Measurements from ENCODE around the gene AGBL3. TPM values are rescaled to one million over a fixed set of nuclear protein-coding genes. Genes with fewer than 3 reads are reported as not detected.

The AGBL3 gene
- polyA plus RNA-seq, 3 donors = 0.03 to 0.20 (median 0.12) TPM

DNA sequence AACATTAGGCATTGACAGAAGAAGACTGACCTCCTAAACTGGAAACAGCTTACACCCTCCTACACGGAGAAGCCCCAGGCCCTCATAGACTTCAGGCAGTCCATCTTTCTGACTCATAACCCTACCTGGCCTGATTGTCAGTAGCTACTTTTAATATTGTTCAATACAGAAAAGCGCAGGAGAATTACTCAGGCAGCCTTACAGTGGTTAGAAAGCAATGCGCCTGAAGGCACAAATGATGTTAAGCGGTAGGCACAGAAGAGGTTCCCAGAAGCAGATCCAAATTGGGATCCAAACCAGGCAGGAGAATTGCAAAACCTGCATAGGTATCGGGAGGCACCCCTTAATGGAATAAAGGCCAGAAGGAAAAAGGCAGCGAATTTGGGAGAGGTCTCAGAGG, 189.6 kb downstream of the AGBL3 start:
- WGBS (ENCODE audit: insufficient coverage) = 96% methylated on average over 5 of the region's 6 CpGs
- H3K9me3 ChIP-seq (replicated peaks in 1 of 2; ENCODE audit: control insufficient read depth in 1 of 2, insufficient read depth in 1 of 2, low read length in 2 of 2) = peaks cover 15% of the 10 kb centered on the region in 2 donors
- H3K4me3 Mint-ChIP-seq = no peak overlapping the region
- H3K36me3 Mint-ChIP-seq = peaks cover 9% of the 10 kb centered on the region in 2 donors
- H3K9ac ChIP-seq (ENCODE audit: insufficient read depth, low read length, poor library complexity, severe bottlenecking) = no peak overlapping the region
- TF ChIP-seq, protein P1, sequence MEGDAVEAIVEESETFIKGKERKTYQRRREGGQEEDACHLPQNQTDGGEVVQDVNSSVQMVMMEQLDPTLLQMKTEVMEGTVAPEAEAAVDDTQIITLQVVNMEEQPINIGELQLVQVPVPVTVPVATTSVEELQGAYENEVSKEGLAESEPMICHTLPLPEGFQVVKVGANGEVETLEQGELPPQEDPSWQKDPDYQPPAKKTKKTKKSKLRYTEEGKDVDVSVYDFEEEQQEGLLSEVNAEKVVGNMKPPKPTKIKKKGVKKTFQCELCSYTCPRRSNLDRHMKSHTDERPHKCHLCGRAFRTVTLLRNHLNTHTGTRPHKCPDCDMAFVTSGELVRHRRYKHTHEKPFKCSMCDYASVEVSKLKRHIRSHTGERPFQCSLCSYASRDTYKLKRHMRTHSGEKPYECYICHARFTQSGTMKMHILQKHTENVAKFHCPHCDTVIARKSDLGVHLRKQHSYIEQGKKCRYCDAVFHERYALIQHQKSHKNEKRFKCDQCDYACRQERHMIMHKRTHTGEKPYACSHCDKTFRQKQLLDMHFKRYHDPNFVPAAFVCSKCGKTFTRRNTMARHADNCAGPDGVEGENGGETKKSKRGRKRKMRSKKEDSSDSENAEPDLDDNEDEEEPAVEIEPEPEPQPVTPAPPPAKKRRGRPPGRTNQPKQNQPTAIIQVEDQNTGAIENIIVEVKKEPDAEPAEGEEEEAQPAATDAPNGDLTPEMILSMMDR (IDR thresholded peaks at IDR 0.05) = no peak
- H2AFZ ChIP-seq (ENCODE audit: insufficient read depth, low read depth, low read length, poor library complexity, severe bottlenecking) = no peak overlapping the region
- peaks cover 2 to 21% (median 15%) of the 10 kb centered on the region in 7 donors for H3K9me3 Mint-ChIP-seq
- no peaks in the 10 kb centered on the region for H3K27me3 ChIP-seq (ENCODE audit: control insufficient read depth in 2 of 2, insufficient read depth in 2 of 2, low read length in 2 of 2)
- H3K27ac ChIP-seq (ENCODE audit: low read depth in 1 of 2, low read length in 2 of 2) = no peak overlapping the region
- H3K4me1 Mint-ChIP-seq = peaks cover 11% of the 10 kb centered on the region
- H3K4me1 ChIP-seq (ENCODE audit: control insufficient read depth in 1 of 2, insufficient read depth in 2 of 2, low read length in 2 of 2) = peaks cover 10 to 12% of the 10 kb centered on the region in 2 donors
- no peaks in the 10 kb centered on the region for H3K79me2 ChIP-seq (ENCODE audit: insufficient read depth, low read length)
- H3K36me3 ChIP-seq (replicated peaks in 1 of 2; ENCODE audit: control insufficient read depth in 1 of 2, insufficient read depth in 2 of 2, low read length in 2 of 2) = peaks cover 0 to 6% of the 10 kb centered on the region in 2 donors
- intact Hi-C loops (cut with micrococcal nuclease) = no loop called here
- H3K27me3 Mint-ChIP-seq (ENCODE audit: low read depth in 3 of 3) = peaks cover 0 to 2% (median 1%) of the 10 kb centered on the region in 3 donors
- no peak overlapping the region for H3K27ac Mint-ChIP-seq
- H4K20me1 ChIP-seq (ENCODE audit: insufficient read depth, low read length) = no peaks in the 10 kb centered on the region
- no peak for DNase-seq
- no peak overlapping the region for H3K4me2 ChIP-seq (replicated peaks; ENCODE audit: extremely low read depth, low read length, poor library complexity, severe bottlenecking)
- H3K4me3 ChIP-seq (replicated peaks in 1 of 3; ENCODE audit: low read depth in 2 of 3, low read length in 3 of 3) = no peak overlapping the region

DNA sequence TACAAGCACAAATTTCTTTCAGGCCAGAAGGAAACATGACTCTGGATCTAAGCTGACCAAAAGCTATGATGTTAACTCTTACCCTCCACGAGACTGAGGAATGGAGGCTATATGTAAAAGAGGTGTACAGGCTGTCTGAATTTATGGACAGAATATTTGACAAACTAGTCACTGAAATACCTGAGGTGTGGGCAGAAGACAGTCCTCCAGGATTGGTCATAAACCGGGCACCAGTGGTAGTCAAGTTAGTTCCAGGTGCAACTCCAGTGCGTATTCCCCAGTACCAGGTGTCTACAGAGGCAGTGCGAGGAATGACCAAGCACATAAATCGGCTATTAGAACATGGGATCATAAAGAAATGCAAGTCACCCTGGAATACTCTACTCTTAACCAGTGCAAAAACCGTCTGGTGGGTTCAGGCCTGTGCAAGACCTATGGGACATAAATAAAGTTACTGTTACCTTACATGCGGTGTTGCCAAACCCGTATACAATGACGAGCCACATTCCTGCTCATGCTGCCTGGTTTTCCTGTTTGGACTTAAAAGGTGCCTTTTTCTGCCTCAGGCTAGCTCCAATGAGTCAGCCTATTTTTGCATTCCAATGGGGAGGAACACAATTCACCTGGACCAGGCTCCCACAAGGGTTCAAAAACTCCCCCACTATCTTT, 190.9 kb downstream of the AGBL3 start:
- no peak overlapping the region for H3K9ac ChIP-seq (ENCODE audit: insufficient read depth, low read length, poor library complexity, severe bottlenecking)
- TF ChIP-seq, protein P1 (IDR thresholded peaks at IDR 0.05) = no peak
- Mint-ChIP-seq H3K9me3 (peaks cover 12 to 34% (median 27%) of the 10 kb centered on the region in 7 donors), H3K27me3 (ENCODE audit: low read depth in 3 of 3) (peaks cover 0 to 2% (median under 1%) of the 10 kb centered on the region in 3 donors), H3K36me3 (peaks cover 11 to 13% of the 10 kb centered on the region in 2 donors), H3K4me1 (peaks cover under 1% of the 10 kb centered on the region), H3K4me3 (no peak overlapping the region), H3K27ac (no peak overlapping the region)
- intact Hi-C loops (cut with micrococcal nuclease) = no loop called here
- H3K27ac ChIP-seq (ENCODE audit: low read depth in 1 of 2, low read length in 2 of 2) = no peak overlapping the region
- no peaks in the 10 kb centered on the region for H3K79me2 ChIP-seq (ENCODE audit: insufficient read depth, low read length)
- H3K4me3 ChIP-seq (replicated peaks in 1 of 3; ENCODE audit: low read depth in 2 of 3, low read length in 3 of 3) = no peak overlapping the region
- no peaks in the 10 kb centered on the region for H3K27me3 ChIP-seq (ENCODE audit: control insufficient read depth in 2 of 2, insufficient read depth in 2 of 2, low read length in 2 of 2)
- peaks cover 0 to 13% of the 10 kb centered on the region in 2 donors for H3K36me3 ChIP-seq (replicated peaks in 1 of 2; ENCODE audit: control insufficient read depth in 1 of 2, insufficient read depth in 2 of 2, low read length in 2 of 2)
- no peak for DNase-seq
- no peak overlapping the region for H2AFZ ChIP-seq (ENCODE audit: insufficient read depth, low read depth, low read length, poor library complexity, severe bottlenecking)
- H3K9me3 ChIP-seq (replicated peaks in 1 of 2; ENCODE audit: control insufficient read depth in 1 of 2, insufficient read depth in 1 of 2, low read length in 2 of 2) = peaks cover 23 to 28% of the 10 kb centered on the region in 2 donors
- no peak overlapping the region for H3K4me2 ChIP-seq (replicated peaks; ENCODE audit: extremely low read depth, low read length, poor library complexity, severe bottlenecking)
- H3K4me1 ChIP-seq (ENCODE audit: control insufficient read depth in 1 of 2, insufficient read depth in 2 of 2, low read length in 2 of 2) = peaks cover 0 to under 1% of the 10 kb centered on the region in 2 donors
- no peaks in the 10 kb centered on the region for H4K20me1 ChIP-seq (ENCODE audit: insufficient read depth, low read length)
- 94% methylated on average over 9 of the region's 9 CpGs for WGBS (ENCODE audit: insufficient coverage)
